HG03045 (cell line): ENCODE data around the gene E2F2.

ENCODE experiments used
- ATAC-seq: cut with Tn5 transposase; IDR thresholded peaks from one replicate; pipeline ENCODE4 v1.9.1; 2021; ENCODE audit warnings: mild to moderate bottlenecking, moderate library complexity; ENCODE audit not compliant: unreplicated experiment

The E2F2 gene

DNA sequence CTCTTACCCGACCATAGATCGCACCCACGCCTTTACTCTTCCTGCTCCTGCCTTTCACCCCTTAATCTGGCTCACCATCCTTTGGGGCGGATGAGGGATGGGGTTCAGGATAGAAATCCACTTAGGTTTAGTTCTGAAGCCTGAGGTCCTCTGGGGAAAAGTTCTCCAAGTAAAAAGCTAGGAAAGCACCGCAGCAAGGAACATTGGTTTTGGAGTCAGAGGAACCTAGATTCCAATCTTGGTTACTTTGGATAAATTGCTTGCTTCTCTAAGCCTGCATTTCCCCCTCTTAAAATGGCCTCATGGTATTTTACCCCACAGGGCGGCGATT is 46.1 kb downstream of the E2F2 start:
- no peak for ATAC-seq

DNA sequence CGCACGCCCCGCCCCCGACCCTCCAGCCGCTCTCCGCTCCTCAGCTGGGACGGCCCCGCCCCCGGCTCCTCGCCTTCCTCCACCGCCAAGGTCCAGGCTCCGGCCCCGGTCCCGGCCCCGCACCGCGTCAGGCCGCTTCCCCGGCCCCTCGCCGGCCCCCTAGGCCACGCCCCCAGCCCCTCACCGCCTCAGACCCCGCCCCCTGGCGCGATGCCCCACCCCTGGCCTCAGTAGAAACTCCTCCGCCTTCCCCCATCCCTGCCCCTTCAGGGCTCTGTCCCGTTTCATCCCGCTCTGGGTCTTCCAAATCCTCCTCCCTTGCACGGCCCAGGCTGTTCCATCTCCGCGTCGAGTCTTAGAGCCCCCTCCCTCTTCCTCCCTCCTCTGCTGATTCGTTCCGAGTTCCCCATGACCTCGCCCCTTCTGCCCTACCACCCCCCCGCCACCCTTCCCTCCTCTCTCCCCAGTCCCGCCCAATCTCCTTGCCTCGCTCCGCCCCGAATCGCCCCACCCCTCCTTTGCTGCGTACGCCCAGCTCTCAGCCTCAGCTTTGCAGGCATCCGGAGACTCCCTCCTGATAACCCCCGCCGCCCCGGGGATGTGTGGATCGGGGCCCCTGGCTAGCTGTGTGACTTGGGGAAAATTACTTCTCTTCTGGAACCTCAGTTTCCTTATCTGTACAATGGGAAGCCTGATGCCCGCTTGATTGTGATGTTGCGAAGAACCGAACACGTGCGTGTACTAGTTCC is 46.6 kb downstream of the E2F2 start:
- ATAC-seq: peak; percentile 60

DNA sequence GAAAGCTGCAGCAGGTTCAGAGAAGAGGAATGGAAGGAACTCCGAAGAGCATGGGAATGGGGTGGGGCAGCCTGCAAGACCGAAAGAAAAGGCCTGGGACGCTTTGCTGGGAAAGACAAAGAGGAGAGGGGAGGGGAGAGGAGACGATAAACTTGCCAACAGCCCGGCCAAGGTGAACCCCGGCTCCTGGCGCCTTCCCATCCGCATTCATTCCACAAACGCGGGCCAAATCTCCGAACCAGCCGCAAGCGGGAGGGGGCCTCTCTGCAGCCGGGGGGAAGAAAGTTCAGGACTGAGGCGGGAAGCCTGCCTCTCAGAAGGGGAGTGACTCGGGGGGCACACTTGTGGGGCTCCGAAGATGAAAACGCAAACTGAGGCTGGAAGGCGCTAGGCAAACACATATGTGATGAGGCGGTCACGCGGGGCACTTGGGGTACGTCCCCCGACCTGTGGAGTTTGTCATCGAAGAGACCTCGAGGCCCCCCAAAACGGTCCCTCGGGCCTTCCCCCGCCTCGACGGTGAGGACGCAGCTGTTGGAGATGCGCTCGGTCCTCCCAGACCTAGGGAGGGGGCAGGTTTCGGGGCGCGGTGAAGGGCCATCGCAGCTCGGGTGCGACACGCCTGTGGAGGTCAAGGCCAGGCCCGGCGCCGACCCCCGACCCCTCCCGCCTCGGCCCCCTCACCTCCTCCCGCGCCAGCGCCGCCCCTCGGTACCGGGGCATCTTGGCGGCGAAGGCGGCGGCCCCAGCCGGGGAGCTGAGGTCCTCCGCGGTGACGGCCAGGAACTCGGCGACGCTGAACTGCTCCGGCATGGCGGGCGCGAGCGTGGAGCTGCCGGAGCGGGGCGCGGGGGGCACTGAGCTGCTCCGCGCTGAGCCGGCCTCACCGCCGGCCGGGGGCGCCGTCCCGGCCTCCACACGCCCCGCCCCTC is 47.4 kb downstream of the E2F2 start, which contains the start of gene ASAP3:
Gene ASAP3, minus strand, starts transcription at position 859 of the 932 bp plus-strand sequence. Its CDS starts 46 bp downstream, at position 813.
- ATAC-seq: peak; percentile 16

DNA sequence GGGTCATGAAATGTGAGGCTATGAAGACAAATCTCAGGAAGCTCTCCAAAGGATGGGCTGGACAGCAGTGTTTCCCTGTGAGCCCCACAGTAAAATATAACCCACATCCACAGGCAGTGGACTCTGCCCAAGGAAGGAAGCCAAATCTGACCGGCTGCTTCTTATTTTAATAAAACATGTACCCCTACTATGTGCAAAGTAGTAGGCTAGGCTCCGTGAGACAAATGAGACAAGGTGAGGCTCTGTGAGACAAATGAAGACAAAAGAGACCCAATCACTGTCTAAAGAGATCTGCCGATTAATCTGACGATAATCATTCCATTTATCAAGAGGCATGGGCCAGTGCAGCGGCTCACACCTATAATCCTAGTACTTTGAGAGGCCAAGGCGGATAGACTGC is 49.1 kb downstream of the E2F2 start:
- ATAC-seq: no peak

DNA sequence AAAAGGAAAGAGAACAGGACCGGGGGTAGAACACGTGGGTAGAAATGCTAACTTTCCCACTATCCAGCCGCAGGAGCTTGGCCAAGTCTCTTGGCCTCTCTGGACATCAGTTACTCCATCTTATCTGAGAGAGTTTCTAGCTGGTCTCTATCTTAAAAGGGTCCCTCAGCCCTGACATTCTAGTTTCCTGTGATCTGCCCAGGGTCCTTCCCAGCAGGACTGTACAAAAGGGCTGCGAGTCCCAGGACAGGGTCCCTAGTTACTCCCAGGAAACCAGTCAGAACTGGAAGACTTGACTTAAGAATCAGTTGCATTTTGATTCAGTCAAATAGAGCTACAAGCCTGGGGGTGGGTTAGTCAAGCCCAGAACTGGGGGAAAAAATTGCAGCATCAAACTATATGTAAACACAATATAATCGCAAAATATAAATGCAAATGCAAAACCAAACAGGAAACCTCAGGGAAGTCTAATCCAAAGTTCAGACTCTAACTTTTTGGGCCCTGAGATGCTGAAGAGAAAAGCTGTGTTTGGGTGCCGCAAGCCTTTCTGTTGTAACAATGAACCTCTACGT is 49.9 kb downstream of the E2F2 start:
- ATAC-seq: no peak

DNA sequence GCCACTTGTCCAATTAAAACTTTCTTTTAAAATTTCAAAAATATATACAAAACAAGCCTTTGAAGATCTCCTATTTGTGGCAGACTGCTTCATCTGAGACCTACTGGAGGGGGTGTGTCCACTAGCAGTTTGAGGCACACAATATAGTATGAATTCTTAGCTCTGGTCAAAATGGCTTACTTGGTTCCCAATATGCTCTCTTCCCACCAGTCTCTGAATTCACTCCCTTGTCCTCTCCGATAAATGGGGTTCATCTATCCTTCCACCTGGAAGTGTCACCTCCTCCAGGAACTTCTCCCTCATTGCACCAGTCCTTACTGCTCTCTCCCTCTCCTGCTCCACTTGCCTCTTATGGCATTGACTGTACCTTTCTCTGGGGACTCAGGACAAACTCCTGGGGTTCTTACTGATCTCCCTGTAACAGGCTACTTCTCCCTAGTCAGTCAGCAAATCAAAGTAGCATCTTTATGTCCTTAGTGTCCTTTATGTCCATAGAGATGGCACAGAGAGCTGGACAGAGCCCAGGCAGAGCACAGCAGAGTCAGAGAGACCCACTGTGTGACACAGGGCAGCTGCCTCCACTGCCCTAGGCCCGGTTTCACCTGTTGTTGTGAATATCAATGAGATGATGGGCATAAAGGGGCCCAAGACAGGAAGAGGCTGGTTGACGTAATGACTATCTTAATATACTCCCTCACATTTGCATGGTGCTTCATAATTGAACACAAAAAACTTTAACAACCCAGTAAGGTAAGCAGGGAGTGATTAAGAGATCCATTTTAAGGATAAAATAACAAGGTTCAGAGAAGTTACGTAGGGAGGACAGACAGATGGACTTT is 50.6 kb downstream of the E2F2 start:
- ATAC-seq: no peak

DNA sequence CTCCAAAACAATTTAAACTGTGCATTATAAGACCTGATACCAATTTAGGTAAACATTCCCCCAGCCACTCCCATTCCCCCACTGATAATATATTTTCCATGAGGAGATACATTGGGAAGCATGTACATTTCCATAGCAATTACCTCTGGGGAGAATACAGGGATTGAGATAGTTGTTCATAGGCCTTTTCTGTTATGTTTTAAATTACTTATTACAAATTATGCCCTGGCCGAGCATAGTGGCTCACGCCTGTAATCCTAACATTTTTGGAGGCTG is 51.4 kb downstream of the E2F2 start:
- ATAC-seq: no peak

DNA sequence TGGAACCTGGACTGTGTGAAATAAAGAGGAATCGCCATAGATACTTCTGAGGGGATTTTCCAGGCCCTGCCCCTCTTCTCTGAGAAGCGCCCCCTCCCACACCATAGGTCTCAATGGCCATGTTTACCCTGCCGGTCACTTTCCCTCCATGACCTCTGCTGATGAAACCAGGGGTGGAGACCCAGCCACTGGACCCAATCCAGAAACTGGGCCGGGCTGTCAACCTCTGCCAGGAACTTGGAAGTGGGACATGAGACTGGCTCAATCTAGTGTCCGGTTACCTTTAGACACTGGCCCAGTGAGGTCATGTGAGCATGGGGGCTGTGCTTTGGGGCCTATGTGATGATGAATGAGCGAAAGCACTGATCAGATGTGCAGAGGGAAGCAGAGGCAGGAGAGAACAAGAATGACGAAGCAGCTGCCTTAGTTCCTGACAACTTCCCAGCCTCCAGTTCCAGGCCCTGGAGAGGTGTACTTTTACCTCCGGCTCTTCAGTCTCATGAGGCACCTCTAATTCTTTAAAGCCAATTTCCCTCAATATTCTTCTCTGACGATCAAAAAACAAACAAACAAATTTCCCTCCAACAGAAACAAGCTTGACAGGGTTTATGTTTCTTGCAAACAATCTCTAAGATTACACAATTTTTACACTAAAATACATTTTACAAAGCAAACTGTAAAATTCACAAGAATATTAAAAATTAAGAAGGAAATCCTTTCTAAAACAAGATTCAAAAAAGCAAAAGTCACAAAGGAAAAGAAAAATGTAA is 52.0 kb downstream of the E2F2 start:
- no peak for ATAC-seq

DNA sequence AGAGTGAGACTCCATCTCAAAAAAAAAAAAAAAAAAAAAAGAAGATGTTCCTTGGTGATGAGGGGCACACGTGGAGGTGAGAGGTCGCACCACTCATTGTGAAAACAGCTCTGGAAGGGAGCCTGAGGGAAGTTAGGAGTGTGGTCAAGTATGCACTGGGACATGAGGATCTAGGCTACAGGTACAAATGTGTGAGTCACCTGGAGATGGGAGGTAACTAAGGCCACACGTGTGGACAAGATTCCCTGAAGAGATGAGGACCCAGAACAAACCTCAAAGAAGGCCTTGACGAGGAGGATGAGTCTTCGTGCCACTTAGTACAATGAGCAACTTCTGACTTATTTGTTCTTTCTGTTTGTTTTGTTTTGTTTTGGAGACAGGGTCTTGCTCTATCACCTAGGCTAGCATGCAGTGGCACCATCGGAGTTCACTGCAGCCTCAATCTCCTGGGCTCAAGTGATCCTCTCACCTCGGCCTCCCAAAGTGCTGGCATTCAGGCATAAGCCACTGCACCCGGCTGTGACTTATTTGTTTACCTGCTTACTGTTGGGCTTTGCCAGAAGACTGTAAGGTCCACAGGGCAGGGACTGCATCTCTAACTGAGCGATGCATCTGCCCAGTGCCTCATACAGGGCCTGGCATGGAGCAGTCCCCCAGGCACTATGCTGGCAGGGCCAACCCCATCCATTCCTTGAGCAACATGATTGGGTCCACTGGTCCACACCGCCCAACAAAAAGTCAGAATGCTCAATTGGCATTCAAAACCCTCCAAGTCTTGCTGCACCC is 53.5 kb downstream of the E2F2 start:
- no peak for ATAC-seq

DNA sequence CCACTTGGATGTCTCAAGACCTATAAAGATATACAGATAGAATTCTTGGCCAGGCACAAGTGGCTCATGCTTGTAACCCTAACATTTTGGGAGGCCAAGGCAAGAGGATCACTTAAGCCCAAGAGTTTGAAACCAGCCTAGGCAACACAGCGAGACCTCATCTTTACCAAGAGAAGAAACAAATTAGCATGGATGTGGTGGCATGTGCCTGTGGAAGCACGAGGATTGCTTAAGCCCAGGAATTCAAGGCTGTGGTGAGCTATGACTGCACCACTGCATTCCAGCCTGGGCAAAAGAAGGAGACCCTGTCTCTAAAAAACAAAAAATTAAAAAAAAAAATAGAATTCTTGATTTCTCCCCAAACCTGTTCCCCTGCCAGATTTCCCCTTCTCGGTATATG is 55.4 kb downstream of the E2F2 start:
- ATAC-seq: no peak

DNA sequence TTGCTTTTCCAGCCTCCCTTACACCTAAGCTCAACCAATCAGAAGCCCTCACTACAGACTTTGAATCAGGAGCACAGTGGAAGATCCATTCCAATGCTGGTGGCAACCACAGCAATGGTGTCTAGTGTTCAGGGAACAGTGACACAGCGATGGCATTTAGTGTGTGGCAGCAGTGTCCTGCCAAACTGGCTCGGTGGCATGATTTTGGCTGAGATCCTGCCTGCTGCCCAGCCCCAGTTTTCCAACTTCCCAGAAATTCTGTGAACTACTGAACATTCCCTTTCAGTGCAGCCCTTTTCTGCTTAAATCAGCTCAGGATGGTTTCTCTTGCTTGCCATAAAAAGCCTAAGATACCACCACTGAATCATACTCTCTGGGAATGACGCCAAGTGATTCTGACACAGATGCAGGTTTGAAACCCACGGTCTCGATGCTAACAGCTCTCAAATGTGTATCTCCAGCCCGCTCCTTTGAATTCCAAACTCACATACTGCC is 55.9 kb downstream of the E2F2 start:
- no peak for ATAC-seq

DNA sequence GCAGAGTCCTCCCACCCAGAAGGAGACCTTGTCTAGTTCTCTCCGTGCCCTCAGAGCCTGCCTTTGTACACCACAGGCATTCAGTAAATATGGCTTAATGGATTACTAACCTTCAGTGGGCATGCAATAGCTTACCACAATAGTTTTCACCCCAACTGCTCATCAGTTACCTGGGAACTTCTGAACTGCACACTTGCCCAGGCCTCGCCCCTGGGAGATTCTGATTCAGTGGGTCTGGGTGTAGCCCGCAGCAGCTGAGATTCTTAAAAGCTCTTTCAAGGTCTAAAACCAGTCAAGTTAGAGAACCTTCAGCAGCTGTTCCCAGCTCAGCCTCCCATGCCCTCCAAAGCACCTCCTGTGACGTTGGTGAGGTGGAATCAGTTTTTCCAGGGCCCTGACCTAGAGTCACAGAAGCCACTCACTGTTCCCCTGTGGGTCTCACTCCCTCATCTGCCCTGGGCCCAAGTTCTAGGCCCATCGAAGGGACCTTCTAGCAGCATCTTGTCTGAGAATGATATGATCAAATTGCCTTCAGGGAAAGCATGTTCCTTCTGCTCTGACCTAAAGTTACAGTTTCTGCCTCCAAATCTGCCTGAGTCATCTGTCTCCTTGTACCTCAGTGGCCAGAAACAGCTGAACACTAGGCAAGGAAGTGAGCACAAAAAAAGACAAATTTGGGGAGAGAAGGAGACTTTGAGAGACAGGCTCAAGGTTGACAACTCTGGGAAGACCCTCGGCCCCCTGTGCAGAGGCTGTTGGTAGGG is 57.8 kb downstream of the E2F2 start:
- ATAC-seq: no peak

DNA sequence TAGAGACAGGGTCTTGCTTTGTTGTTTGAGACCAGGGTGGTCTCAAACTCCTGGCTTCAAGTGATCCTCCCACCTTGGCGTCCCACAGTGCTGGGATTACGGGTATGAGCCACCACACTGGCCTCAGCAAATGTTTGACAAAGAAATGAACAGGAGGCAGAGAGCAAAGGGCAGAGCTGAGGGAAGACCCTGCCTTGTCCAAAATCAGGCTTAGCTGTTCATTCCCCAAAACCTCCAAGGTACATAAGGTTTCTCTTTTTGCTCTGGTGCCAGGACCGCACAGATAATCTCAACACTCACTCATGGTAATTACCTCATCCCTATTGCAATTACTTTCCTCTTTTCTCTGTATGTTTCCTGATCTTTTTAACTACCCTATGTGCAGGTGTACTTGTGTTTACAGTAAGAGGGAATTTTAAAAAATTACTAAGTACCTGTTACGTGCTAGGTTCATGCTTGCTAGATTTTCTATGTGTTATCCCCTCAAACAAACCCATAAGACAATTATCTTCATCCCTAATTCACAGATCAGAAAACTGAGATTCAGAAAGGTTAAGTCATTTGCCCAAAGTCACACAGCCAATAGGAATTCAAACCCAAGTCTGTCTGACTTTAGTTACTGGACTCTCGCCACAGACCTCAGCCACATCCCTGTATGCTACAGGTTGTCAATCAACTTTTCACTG is 58.5 kb downstream of the E2F2 start:
- no peak for ATAC-seq

DNA sequence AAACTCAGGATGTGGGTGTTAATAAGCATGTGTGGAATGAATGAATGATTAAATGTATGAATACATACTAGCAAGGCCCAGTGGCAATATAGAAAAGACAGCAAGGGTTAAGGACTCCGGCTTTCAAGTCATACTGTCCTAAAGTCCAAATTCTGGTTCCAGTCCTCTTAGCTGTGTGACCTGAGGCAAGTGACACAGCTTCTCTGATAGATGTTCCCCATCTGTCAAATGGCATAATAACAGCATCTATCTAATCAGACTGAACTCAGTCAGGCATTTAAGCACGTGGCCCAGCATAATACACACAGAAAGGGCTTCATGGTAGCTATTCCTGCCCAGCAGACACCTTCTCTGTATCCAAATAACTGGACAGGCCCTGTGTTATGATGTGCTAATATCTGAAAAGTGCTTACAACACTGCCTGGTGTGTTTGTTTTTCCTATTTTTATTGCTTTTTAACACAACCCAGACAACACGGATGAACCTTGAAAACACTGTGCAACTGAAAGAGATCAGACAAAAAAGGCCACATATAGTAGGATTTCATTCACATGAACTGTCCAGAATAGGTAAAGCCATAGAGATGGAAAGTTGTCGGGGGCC is 59.5 kb downstream of the E2F2 start:
- ATAC-seq: no peak

DNA sequence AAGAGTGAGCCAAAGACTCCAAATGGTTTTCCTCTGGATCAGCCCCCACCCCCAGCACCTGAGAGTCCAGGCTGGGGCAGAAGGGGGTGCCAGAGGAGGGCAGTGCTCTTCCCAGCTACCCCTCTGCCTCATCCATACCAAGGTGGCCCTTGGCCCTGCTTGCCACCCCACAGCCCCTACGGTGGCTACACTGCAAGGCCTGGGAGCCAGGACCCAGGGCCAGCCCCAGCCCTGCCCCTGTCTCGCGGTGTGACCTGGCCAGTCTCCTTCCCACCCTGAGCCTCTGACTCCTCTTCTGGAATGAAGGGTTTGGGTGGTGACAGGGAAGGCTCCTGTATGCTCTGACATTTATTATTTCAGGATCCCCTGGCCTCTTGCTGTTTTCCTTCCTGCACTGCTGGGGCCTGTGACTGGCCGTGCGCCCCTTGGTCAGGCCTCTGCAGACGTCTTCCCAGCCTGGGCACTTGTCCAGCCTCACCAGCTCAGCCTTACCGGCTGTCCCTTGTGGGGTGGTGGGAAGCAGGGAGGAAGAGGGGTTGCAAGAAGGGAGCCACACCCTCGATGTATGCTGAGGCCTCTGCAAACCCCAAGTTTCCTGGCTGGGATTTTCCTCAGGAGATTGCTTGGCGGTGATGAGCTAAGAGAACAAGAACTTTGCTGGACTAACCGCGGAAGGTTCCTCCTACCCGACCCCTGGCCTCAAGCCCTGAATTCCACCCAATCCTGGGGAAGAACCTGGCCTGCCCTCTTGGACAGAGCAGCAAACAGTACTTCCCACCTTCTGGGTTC is 60.6 kb downstream of the E2F2 start:
- no peak for ATAC-seq

DNA sequence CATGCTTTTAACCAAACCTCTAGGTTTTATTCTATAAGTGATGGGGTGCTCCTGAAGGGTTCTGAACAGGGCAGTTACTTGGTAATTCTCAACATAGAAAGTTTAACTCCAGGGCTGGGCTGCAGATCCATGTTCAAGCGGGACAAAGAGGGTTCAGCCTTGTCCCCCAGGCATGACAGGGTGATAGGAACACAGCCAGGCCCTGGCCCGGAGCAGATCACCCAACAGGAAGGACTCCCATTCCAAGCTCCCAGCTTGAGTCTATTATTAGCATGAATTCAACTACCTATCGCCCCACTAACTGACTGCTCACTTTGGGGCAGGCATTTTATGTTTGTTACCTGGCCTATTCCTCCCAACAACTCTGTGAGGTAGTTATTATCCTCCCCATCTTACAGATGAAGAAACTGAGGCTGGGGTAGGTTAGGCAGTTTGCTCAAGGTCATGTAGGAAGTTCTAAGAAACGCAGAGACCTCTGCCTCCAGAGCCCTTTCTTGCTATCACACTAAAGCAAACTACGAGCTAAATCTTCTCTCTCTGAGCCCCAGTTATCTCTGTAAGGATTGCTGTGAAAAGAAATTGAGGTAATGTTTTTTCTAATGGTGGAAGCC is 61.6 kb downstream of the E2F2 start:
- ATAC-seq: no peak
